HG03045 (cell line): Measurements from ENCODE around the gene SLC30A2.

ENCODE experiments used
- ATAC-seq: cut with Tn5 transposase; IDR thresholded peaks from one replicate; pipeline ENCODE4 v1.9.1; 2021; ENCODE audit warnings: mild to moderate bottlenecking, moderate library complexity; ENCODE audit not compliant: unreplicated experiment

SLC30A2 gene

DNA sequence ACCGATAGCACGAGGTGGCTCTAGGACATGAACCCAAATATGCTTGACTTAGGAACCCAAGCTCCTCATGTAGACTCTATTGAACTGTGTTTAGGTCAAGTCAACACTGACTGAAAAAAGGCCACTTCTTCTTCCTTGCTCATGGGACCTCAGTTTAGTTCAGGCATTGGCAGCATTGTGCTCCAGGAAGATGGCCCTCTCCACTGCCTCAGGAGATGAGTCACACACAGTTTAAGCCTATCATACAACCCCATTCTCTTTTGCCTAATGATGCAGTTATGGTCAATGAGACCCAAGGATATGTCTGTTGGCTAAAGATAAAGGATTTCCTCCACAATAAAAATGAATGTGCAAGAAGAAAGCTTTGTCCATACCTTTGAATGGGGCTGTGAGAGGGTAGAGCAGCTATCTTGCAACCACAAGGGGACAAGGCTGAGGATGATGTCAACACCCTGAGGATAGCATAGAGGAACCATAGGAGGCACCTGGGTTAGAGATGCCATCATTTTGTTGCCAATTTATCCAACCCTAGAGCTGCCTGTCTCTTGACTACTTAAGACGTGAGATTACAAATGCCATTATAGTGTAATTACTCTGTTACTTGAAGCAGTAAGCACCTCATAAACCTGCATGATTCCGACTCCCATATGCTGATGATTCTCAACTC lies 24.5 kb upstream of the SLC30A2 start:
- ATAC-seq, result no peak

- ATAC-seq, result no peak
Observed at GRCh38 chr1:26069941-26070295, 24.0 kb upstream of the SLC30A2 start.

GRCh38 chr1:26067432-26067911 lies 21.6 kb upstream of the SLC30A2 start, which contains the start of gene TRIM63:
TSS of gene TRIM63 (minus strand) at chr1:26067630. CDS start at chr1:26067494, 136 bp downstream.
- ATAC-seq, result no peak

GRCh38 chr1:26066857-26067256 lies 20.9 kb upstream of the SLC30A2 start:
- ATAC-seq, result no peak

DNA sequence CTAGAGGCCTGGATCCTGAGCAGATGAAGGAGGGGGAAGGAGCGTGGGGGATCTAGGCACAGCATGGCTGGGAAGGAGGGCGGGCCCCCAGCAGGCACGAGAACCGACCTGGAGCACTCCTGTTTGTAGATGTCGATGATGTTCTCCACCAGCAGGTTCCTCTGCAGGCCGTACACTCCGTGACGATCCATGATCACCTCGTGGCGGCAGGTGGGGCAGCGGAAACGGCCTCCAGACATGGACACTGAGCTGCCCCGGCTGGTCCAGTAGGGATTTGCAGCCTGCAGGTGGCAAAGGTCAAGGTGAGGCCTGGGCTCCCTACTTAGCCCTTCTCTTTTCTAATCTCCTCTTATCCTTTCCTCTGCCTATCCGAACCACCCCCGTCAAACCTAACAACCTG lies 20.2 kb upstream of the SLC30A2 start:
- ATAC-seq, result no peak

DNA sequence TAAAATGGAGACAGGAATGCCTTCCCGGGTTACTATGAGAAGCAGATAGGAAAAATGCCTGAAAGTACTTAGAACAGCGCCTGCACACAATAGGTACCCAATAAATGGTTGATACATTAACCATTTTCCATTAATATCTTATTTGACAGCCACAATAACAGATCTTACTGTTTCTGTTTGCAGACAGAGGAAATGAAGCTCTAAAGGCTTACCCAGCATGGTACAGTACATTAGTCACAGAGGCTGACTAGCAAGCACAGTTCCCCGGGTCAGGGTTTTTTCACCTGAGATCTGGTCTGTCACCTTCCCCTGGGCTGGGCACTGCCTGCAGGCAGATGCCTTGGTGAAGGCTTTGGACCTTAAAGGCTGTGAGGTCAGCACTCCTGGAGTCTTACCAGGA lies 18.6 kb upstream of the SLC30A2 start:
- ATAC-seq, result no peak

- ATAC-seq, result no peak
Observed at GRCh38 chr1:26060832-26061574, 15.1 kb upstream of the SLC30A2 start.

DNA sequence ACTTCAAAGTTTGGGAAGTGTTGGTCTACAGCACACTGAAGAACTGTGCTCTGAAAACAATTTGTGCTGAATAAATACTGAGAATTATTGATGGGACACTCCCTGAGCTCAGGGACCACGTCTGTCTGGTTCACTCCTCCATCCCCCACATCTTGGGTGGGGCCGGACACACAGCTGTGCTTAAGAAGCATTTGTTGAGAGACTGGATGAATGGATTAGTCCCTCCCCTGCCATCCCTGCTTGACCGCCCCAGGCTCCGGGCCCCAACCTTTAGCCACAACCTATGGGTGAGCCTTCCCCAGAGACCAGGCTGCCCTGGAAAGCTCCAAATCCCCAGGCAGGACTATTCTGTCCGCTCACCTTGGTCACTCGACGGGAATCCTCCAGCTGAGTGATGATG lies 14.0 kb upstream of the SLC30A2 start:
- no peak for ATAC-seq

DNA sequence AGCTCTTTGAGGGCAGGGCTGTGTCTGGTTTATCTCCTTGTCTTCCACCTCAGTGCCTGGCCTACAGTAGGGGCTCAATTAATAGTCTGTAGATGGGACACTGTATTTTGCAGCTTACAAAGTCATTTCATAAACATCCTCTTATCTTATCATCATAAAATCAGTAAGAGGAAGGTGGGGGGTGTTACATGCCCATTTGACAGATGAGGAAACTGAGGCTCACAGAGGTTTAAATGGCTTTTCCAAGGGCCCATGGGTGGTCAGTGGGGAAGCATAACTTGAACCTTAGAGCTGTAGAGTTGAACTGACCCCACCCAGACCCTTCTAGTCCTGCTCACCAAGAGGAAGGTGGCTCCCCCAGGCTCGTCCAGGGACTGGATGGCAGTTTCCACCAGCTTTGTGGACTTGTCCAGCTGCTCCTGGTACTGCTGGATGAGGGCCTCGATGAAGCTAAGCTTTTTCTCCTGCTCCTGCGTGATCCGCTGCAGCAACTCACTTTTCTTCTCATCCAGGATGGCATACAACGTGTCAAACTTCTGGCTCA lies 12.2 kb upstream of the SLC30A2 start:
- ATAC-seq, result no peak

GRCh38 chr1:26057189-26057588 lies 11.3 kb upstream of the SLC30A2 start:
- no peak for ATAC-seq

GRCh38 chr1:26055041-26055440 lies 9.1 kb upstream of the SLC30A2 start:
- no peak for ATAC-seq

- ATAC-seq, result no peak
Observed at GRCh38 chr1:26053718-26054560, 8.0 kb upstream of the SLC30A2 start.

DNA sequence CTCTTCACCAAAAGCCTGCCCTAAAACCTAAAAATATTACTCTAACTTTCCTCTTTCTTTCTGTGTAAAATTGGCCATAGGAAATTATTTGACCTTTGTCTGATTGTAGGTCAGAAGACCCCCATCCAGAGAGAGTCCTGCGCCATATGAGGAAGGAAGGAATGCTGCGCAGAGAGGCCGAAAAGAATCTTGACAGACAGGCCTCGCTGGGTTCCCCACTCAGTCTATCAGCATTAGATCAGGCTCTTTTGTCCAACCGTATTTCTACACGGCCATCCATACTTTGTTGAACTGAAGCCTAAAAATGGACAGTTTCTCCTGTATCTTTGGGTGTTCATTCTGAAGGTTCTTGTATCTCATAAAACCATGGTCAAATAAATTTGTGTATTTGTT lies 4.3 kb upstream of the SLC30A2 start:
- no peak for ATAC-seq

DNA sequence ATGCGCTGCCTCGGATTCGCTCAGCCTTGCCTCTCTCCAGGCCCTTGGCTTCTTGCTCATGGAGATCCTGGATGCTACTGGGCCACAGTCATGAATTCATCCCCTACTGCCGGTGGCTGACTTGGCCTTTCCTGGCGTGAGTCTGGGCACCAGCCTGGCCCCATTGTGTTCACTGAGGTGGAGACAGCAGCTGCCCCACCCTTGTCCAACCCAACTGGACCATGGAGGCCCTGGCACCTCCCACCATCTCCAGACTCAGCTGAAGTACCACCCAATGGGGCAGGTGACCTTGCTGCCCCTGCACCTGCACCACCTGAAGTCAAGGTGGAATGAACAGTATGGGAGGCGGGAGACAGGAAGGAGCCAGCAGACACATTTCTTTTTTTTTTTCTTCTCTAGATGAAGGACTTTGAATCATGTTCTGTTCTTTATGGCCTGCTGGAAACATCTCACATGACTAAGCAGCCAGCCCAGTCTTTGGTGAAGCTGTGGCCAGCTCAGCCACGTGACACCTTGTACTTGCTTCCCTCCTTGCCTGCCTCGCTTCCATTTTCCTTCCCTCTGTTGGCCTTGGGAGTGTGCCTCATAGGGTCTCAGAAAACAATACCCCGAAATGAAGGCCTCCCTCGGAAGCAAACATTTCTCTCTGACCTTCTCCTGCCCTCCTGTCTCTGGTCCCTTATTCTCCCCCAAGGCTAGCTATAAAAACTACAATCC lies 3.8 kb upstream of the SLC30A2 start:
- no peak for ATAC-seq

- ATAC-seq, result no peak
Observed at GRCh38 chr1:26047278-26047874, 1.5 kb upstream of the SLC30A2 start.

GRCh38 chr1:26046246-26047095 lies 553 bp upstream of the SLC30A2 start:
- no peak for ATAC-seq

DNA sequence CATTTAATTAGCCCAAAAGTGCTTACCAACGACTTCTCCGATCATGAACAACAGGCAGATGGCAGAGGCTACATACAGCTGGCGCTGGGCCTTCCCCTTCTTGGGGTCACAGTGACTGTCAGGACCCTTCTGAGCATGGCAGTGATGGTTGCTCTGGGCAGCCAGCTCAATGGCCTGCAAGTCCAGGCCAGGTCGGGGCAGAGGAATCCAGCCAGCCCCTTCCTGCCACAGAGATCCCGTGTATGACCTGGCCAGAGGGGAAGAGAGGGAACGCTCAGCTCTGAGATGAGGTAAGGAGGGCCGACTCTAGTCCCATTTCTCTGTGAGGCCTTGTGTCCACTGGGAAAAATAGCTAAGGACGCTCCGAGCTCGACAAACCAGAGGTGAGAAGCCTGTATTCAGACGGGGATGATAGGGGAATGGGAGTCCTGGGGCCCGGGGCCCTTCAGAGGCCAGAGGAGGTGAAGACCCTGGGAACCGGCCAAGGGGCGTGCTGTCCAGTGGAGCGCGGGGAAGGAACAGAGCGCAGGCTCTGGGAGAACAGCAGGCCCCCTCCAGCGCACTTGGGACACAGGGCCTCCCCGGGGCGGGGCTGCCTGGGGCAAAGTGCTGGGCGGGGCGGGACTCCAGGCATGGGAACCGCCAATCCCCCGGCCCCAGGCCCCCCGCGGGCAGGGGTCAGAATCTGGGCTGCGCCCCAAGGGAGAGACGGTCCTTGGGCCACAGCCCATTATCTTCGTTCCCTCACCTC lies 772 bp downstream of the SLC30A2 start:
- no peak for ATAC-seq

- no peak for ATAC-seq
Observed at GRCh38 chr1:26044414-26044813, 1.5 kb downstream of the SLC30A2 start.

DNA sequence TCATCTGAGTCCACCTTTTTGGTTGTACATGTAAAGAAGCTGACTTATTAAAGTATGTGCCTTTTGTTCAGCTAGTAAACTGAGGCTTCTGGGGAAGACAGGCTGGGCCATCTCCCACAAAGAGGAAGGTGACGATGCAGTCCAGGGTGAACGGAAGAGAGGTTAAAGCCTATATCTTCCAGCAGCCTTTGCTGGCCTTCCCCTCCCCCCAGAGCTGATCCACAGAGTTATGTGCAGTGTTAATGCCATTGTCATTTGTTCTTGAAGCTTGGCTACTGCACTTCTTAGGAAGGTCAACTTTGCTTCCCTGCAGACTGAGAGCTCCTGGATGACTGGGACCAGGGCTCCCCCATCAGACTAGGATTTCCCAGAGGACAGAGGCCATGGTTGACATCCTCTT lies 2.2 kb downstream of the SLC30A2 start:
- no peak for ATAC-seq
